Measurements from ENCODE around the gene PLEKHA7. TPM values are rescaled to one million over a fixed set of nuclear protein-coding genes. Genes with fewer than 3 reads are reported as not detected.

The PLEKHA7 gene
- total RNA-seq, 1 donor from 2014 or later: 43.2 TPM

DNA sequence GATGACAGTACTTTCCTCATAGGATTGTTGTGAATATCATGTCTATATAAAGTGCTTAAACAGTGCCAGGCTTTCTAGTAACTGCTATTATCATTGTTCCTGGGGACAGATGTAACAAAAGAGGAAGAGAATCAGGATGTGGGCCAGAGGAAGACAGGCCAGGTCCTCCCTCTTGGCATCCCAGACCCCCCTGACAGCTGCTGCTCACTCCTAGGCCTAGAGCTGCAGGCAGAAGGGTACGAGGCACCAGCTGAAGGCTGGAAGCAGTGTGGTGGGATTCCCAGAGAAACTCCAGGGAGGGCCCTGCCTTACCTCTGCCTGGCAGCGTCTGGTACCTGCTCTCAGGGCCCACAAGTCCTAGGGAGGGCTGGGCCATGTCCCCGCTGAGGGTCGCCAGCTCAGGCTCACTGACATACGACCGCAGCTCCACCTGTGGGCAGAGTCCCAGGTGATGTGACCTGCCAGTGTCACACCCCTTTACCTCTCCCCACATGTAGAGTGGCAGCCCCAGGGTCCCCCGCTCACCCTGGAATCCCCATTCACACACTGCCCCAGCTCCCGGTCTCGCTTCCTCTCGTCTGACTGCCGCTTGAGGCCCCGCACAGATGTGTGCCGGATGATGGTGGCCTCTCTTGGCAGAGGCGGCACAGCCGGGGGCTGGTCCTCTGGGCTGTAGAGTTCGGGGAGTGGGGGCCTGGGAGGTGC is 223.6 kb downstream of the PLEKHA7 start:
- DNase-seq (ENCODE audit: low spot score): no peak

DNA sequence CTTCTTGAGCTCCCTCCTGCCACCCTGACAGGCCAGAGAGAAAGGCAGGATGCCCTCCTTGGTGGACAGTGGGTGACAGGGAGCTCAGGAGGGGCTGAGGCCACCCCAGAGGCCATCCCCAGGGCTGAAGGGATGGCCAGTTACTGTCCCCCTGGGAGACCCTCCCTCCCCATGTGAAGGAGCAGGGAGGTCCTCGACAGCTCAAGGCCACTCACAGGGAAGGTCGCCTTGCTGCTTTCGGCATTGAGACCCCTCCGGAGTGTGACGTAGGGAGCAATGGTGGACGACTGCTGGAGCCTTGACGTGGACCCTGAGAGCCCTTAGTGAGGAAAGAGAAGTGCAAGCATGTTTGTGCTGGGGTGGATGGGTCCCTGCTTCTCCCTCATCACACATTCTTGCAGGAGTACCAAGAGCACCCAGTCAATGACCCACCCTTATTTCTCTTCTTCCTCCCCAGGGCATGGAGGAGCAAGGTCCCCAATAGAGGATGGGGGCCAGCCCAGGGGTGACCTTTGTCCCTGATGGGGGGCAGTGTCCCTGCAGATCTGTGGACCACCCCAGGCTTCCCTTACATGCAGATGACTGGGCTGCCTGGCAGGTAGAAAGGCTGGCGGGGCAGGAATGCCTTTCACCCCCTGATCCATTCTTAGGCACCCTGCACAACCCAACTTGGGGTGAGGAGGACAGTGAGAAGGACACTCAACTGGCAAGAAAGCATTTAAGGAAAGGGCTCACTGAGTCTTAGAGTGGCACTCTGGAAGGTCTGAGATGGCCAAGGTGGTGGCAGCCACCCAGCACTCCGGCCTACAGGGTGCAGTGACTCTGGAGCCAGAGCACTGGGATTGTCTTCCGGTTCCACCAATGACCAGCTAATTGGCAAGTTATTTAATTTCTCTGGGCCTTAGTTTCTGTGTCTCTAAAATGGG is 224.4 kb downstream of the PLEKHA7 start:
- DNase-seq (ENCODE audit: low spot score): no peak

GRCh38 chr11:16789063-16789420 is 225.2 kb downstream of the PLEKHA7 start:
- DNase-seq (ENCODE audit: low spot score): no peak

DNA sequence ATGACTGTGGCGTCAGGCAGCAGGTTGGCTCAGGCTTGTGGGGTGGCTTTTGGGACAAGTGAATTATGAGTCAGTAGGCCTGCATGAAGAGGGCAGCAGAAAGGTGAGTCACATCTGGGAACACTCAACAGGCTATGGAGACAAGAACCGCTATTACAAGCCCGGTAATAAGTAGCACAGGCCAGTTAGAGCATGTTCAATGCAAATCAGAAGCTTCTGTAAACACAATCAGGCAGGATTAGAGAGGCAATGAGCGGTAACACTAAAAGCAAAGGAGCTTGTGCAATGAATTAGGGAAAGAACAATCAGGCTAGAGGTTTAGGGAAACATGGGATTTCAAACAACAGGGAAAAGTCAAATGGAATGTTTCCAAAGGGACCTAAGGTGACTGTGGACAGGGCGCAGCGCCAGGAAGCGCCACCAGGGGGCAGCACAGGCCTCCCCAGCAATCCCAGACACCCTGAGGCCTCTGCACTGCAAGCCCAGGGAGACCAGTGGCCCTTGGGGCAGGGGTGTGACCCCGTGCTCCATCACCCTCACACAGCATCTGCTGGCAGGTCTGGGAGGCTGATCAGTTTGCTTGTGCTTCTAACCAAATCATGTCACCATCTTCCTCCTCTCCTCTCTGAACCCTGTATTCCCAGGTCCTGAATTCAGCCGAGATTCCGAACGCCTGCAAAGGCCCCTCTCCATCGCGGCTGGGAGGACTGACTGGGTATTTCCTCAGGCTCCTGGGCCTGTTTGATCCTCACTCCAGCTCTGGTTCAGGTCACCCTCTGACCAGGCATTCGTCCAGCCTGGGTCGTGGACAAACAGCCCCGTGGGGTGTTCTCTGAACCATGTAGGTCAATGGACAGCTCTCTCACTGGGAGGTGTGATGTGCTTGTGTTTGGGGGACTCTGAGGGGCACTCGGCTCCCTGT is 225.8 kb downstream of the PLEKHA7 start:
- DNase-seq (ENCODE audit: low spot score): no peak

DNA sequence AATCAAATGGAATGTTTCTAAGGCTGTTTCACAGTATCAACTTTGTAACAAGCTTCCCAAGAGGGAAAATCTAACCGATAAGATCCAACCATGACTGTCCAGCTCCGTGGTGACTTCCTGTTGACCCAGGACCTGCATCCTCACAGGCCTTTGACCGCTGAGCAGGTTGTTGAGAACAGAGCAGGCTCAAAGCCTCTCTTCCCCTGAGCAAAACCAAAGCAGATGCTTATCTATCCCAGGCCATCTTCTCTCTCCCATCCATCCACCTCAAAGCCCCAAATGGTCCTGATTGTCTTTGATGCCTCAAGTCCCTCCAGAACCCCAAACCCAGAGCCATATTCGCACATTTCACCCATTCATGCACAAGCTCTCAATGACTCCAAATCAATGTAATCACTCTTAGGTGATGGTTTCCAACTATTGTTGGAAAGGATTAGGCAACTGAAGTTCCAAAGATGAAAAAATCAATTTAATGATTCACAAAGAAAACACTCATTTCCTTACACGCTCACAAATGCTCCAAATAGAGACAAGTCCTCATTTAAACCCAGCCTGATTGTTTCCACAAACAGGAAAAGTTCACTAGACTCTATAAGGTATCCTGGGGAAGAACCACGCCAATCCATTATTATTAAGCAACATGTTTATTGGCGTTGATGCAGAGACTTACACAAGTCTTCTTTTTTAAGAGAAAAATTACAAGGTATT is 227.0 kb downstream of the PLEKHA7 start:
- no peak for DNase-seq (ENCODE audit: low spot score)

DNA sequence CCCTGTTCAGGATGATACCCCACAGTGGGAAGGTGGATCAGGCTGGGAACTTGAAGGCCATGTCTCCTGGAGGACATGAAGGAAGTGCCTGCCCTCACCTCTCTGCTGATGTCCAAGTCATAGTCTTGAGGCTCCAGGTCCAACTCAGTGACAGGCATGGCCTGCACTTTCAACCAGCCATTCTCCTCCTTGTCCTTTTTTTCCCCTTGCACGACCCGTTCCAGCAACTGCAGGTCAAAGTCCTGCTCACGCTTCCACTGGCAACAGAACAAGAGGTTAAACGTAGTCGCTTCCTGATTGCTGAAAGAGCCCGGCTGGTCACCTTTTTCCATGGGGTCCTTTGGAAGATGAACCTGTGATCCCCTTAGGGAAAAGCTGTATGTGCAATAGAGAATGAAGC is 228.1 kb downstream of the PLEKHA7 start:
- DNase-seq (ENCODE audit: low spot score): peak; percentile 37

- peak; percentile 71 for DNase-seq (ENCODE audit: low spot score)
Observed at GRCh38 chr11:16785520-16786128, 228.6 kb downstream of the PLEKHA7 start.

DNA sequence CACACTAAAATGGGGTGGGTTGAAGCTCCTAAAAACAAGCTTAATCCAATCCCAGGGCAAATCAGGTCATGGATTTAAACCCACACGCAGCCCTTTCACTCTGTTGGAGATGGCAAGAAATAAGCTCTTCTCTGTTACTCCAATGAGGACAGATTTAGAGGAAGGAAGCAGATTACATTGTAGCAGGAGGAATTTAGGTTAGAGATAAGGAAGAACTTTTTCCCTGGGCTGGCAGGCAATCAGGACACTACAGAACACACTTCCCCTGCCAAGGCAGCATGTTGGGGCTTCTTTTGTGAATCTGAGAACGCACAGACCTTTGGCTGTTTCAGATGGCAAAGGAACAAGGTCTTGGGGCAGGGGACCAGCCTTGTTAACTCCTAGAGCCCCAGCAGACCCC is 229.5 kb downstream of the PLEKHA7 start:
- no peak for DNase-seq (ENCODE audit: low spot score)

DNA sequence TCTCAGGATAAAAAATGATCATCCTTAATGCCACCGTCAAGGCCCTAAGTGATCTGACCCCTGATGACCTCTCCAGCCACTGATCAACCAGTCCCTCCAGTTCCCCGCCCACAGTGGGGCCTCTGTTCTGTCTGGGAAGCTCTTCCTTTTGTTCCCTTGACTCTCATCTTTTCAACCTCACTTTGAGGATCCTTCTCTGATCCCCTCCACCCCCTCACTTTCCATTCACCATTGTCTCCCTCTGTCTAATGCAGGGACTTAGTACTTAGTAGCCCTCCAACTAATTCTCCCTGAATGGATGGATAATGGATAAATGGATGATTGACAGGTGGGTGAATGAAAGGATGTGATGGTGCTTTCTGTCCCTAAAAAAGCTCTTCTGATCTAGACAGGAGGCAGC is 230.1 kb downstream of the PLEKHA7 start:
- DNase-seq (ENCODE audit: low spot score): peak; percentile 53

GRCh38 chr11:16783321-16783801 is 230.9 kb downstream of the PLEKHA7 start:
- peak; percentile 86 for DNase-seq (ENCODE audit: low spot score)

DNA sequence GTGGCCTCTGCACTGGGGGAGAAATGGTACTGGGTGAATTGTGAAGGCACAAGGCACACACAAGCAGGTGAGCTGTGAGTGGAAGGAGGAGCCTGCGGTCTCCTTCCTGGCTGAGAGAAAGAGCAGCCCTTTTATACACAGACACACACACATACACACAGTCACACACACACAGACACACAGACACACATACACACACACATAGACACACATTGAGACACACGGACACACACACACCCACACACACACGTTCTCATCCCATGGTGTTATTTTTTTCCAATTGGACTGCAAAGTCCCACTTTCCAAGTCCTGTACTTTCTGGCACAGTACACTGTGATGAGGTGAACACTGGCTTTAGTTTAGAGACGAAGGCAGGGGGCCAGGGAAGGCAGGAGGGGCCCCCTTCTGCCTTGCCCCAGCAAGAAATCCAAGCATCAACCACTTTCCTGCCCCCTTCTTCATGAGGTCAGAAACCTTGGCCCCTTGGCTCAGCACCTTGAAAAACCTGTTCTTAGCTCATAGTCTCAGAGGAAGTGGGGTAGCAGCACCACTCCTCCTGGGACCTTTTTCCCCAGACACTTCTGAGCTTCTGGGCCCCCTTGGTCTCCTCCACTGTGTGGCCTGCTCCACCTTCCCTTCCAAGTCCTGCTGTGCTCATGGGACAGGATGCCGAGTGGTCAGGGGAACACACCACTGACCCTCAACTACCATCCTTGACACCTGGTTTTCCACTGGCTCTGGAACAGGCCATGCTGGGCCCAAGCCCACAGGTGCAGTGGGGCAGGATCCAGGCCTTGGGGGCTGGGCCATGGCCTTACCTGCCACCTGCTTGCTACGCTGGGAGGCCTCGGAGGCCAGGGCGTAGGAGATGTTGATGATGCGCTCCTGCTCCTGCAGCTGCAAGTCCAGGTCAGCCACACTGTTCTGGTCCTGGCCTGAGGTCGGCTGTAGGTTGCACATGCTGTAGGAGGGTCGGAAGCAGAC is 232.0 kb downstream of the PLEKHA7 start:
- DNase-seq (ENCODE audit: low spot score): peak; percentile 55

GRCh38 chr11:16780698-16781550 is 233.3 kb downstream of the PLEKHA7 start:
- peak; percentile 69 for DNase-seq (ENCODE audit: low spot score)

- peak; percentile 73 for DNase-seq (ENCODE audit: low spot score)
Observed at GRCh38 chr11:16780146-16780545, 234.1 kb downstream of the PLEKHA7 start.

- peak; percentile 85 for DNase-seq (ENCODE audit: low spot score)
Observed at GRCh38 chr11:16779436-16779835, 234.8 kb downstream of the PLEKHA7 start.

DNA sequence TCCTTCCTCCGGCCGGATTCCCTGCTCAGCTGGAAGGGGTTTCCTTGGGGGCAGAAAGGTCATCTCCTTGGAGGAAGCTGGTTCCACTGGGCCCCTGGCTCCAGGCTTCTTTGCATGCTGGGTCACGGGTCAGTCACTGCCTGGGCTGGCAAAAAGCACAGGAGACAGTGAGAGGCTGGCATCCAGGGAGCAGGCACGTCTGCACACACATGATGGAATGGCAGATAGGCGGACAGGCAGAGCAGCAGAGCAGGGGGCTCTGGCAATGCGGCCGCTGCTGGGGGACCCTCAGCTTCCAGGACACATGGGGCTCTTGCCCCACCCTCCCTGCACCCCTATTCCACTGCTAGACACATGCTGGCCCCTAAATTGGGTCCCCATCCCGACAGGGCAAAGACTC is 235.3 kb downstream of the PLEKHA7 start:
- peak; percentile 64 for DNase-seq (ENCODE audit: low spot score)

DNA sequence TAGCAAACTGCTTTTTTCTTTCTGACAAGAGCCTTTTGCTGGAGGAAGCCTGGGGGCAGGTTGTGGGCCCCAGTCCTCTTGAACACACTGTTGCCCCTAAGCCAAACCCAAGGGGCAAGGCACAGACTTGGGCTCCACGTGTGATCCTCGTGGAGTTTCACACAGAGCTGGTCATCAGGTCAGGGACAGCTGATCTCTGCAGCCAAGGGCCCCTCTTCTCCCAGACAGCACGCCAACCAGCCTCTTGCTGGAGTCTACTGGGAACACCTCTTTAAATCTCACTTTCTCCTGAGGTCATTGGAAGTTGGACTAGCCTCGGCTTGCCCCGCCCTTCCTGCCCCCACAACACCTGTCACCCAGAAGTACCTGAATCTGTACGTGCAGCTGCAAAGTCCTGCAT is 235.9 kb downstream of the PLEKHA7 start:
- DNase-seq (ENCODE audit: low spot score): peak; percentile 43

DNA sequence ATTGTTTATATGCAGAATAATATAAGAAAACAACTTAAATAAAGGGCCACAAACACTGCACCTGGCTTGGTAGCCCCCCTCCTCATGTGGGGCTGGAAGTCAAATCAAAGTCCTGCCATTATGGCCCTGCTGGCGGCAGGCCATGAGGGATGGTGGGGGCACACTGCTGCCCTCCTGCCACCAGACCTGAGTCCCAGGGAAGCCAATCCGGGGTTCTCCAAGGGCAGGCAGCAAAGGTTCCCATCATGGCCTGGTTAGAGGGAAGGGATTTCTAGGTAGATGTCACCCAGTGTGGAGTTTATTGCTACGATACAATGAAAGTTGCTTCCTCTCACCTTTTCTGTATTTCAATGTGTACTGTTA is 236.6 kb downstream of the PLEKHA7 start:
- no peak for DNase-seq (ENCODE audit: low spot score)
